Mesothelial cell of epicardium (in vitro differentiated cells): ENCODE measurements around the gene TSEN54. TPM values are rescaled to one million over a fixed set of nuclear protein-coding genes. Genes with fewer than 3 reads are reported as not detected.

Source experiments
- DNase-seq, 2 experiments: peaks; one replicate each; pipeline ENCODE4 v3.0.0; 2021; ENCODE audit warnings: low spot score in 2 of 2; ENCODE audit not compliant: unreplicated experiment in 2 of 2
- H3K27ac Mint-ChIP-seq: 2 replicates; pipeline ENCODE4 v1.8.0; 2021; ENCODE audit warnings: mixed read lengths
- H3K27me3 Mint-ChIP-seq: 2 replicates; pipeline ENCODE4 v1.8.0; 2021; ENCODE audit warnings: low read depth, mixed read lengths
- H3K36me3 Mint-ChIP-seq: 2 replicates; pipeline ENCODE4 v1.8.0; 2021; ENCODE audit warnings: mixed read lengths
- H3K4me1 Mint-ChIP-seq: 2 replicates; pipeline ENCODE4 v1.8.0; 2021; ENCODE audit warnings: mixed read lengths
- H3K4me3 Mint-ChIP-seq: 2 replicates; pipeline ENCODE4 v1.8.0; 2021; ENCODE audit warnings: mild to moderate bottlenecking, moderate library complexity, mixed read lengths
- H3K9me3 Mint-ChIP-seq: 2 replicates; pipeline ENCODE4 v1.8.0; 2021; ENCODE audit warnings: mixed read lengths
- total RNA-seq: library from RNA; stranded (reverse); gene quantifications from 3 replicates; pipeline ENCODE4 v1.2.1, GENCODE V29; 2021
- TF ChIP-seq, protein P1 (sequence below): fragments of 200-600 bp; sonication (generic); IDR thresholded peaks from one replicate; pipeline ENCODE4 v1.5.0; 2021; ENCODE audit warnings: antibody characterized with exemption; ENCODE audit not compliant: unreplicated experiment

The TSEN54 gene
- total RNA-seq, 1 donor from 2014 or later, result 31.8 TPM

DNA sequence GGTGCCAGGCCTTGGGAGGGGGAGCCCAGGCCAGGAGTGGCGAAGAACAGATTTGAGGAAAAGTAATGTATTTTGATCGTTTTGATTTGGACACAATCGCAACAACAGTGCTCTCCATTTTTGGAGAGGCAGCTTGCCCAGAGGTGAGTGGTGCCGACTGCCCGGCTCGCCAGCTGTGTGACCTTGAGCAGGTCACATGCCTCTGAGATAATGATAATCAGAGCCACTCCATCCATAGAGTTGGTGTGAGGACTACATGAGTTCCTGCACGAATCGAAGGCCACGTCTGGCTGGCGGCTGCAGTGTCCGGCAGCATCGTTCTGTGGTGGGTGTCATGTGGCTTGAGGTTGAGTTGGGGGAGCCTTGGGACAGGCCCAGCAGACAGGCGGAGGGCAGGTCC lies 29.9 kb downstream of the TSEN54 start:
- Mint-ChIP-seq H3K27ac (no peak overlapping the region), H3K27me3 (no peaks in the 10 kb centered on the region), H3K36me3 (no peaks in the 10 kb centered on the region), H3K4me1 (peaks cover 13% of the 10 kb centered on the region), H3K9me3 (no peaks in the 10 kb centered on the region), H3K4me3 (no peak overlapping the region)
- no peak for DNase-seq
- TF ChIP-seq, protein P1, sequence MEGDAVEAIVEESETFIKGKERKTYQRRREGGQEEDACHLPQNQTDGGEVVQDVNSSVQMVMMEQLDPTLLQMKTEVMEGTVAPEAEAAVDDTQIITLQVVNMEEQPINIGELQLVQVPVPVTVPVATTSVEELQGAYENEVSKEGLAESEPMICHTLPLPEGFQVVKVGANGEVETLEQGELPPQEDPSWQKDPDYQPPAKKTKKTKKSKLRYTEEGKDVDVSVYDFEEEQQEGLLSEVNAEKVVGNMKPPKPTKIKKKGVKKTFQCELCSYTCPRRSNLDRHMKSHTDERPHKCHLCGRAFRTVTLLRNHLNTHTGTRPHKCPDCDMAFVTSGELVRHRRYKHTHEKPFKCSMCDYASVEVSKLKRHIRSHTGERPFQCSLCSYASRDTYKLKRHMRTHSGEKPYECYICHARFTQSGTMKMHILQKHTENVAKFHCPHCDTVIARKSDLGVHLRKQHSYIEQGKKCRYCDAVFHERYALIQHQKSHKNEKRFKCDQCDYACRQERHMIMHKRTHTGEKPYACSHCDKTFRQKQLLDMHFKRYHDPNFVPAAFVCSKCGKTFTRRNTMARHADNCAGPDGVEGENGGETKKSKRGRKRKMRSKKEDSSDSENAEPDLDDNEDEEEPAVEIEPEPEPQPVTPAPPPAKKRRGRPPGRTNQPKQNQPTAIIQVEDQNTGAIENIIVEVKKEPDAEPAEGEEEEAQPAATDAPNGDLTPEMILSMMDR, result no peak

- no peak for DNase-seq
- no peaks in the 10 kb centered on the region for H3K27me3 Mint-ChIP-seq
- TF ChIP-seq, protein P1, result no peak
- H3K4me3 Mint-ChIP-seq, result no peak overlapping the region
- no peaks in the 10 kb centered on the region for H3K9me3 Mint-ChIP-seq
- H3K36me3 Mint-ChIP-seq, result no peaks in the 10 kb centered on the region
- H3K4me1 Mint-ChIP-seq, result peaks cover 13% of the 10 kb centered on the region
- no peak overlapping the region for H3K27ac Mint-ChIP-seq
These were observed 30.8 kb downstream of the TSEN54 start for GRCh38 chr17:75547091-75547490.

DNA sequence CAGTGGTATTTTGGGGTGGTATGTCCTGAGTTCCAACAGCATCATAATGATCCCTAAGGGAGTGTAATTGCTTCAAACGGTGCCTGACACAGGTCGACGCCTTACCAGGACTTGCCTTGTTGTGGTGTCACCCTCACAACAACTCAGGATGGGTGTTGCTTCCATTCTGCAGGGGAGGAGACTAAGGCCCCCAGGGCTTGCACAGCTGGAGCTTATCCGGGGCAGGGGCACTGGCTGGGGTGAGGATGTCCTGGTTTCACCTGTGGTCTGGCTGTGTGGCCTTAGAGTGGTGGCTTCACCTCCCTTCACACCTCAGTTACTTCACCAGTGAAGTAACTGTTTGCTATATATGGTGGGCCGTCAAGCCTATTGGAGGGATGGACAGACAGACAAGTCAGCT lies 32.5 kb downstream of the TSEN54 start:
- no peak overlapping the region for H3K4me3 Mint-ChIP-seq

DNA sequence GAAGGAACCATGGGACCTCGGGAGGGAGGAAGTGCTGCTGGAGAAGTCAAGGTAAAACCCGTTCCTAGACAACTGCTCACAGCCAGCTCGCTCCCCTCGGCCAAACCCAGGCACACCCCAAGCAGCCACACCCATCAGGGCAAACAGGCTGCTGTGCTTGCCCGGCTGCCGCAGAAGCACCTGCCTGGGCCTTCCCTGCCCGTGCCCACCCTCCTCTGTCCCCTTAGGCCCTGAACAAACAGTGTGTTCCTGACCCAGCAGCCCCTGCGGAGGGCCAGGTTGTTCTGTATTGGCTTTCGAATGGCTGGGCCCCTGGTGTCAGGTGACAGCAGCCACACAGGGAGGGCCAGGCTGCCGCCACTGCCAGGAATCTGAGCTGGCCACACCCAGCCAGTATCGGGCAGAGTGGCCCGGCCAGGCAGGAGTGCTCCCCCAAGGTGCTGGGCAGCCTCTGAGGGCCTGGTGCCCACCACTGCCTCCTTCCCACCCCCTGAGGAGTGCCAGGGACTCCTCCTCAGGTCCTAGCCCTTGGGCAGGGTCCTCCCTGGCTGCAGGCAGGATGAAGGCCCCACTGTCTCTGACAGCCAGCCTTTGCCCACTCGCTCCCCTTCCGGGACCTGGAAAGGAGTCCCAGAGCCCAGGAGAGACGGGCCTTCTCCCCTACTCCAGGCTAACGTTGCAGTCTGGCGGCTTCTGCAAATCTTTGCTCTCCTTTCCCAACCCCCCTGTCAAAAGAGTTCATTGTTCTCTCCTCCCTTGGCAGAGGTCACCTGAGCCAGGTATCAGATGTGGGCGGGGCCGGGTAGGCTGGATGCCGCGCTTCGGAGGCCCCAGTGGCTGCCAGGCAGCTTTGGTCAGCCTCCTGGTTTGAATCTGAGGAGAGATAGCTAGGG lies 33.2 kb downstream of the TSEN54 start:
- H3K4me1 Mint-ChIP-seq, result peaks cover 31% of the 10 kb centered on the region
- H3K36me3 Mint-ChIP-seq, result no peaks in the 10 kb centered on the region
- no peaks in the 10 kb centered on the region for H3K9me3 Mint-ChIP-seq
- no peak overlapping the region for H3K4me3 Mint-ChIP-seq
- H3K27me3 Mint-ChIP-seq, result no peaks in the 10 kb centered on the region
- TF ChIP-seq, protein P1, result no peak
- peak overlapping the region; percentile 87 for H3K27ac Mint-ChIP-seq
- no peak for DNase-seq

More for the DNA sequence above, 32.5 kb downstream of the TSEN54 start:
- Mint-ChIP-seq H3K27me3 (no peaks in the 10 kb centered on the region), H3K36me3 (no peaks in the 10 kb centered on the region), H3K27ac (no peak overlapping the region), H3K4me1 (peaks cover 29% of the 10 kb centered on the region), H3K9me3 (no peaks in the 10 kb centered on the region)
- no peak for DNase-seq
- TF ChIP-seq, protein P1, result no peak

DNA sequence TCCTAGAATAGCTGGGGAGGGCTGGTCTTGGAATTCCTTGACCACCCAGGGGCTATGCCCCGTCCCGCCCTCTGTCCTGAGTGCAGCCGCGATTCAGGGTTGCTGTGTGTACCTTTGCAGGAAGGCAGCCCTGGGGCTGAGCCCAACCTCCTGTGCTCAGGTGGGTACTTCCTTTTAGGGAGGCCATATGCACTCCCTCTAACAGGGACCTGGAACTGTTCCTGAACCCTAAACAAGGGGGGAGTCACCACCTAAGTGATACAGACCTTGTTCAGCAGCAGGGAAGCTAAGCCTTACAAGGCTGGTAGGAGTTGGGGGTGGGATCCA lies 33.8 kb downstream of the TSEN54 start:
- Mint-ChIP-seq H3K9me3 (no peaks in the 10 kb centered on the region), H3K36me3 (no peaks in the 10 kb centered on the region), H3K4me3 (no peak overlapping the region), H3K27ac (peak overlapping the region; percentile 87), H3K4me1 (peaks cover 31% of the 10 kb centered on the region), H3K27me3 (no peaks in the 10 kb centered on the region)
- no peak for DNase-seq
- TF ChIP-seq, protein P1, result no peak
